ENCODE measurements around the gene QSOX2.

QSOX2 gene

GRCh38 chr9:136180586-136180985, 65.0 kb downstream of the QSOX2 start:
- no peaks in the 10 kb centered on the region for H3F3A ChIP-seq (ENCODE audit: insufficient read depth, low read length)
- no peaks in the 10 kb centered on the region for H3K36me3 ChIP-seq (ENCODE audit: insufficient read depth, low read length)

GRCh38 chr9:136179761-136180160, 65.9 kb downstream of the QSOX2 start:
- no peak overlapping the region for H3K9ac ChIP-seq (ENCODE audit: low read length)
- 0 out of 2 replicates have a peak, but pooled peaks cover 4% of the 10 kb centered on the region for H3K27me3 ChIP-seq (ENCODE audit: insufficient read depth, low read length)

More at GRCh38 chr9:136180586-136180985, 65.0 kb downstream of the QSOX2 start:
- no peaks in the 10 kb centered on the region for H3K79me2 ChIP-seq (ENCODE audit: insufficient read depth, low read length)
- H3K27me3 ChIP-seq (ENCODE audit: insufficient read depth, low read length): peaks cover 7% of the 10 kb centered on the region; the same call in 1 of the 2 replicates
- H4K20me1 ChIP-seq (ENCODE audit: insufficient read depth, low read length): no peaks in the 10 kb centered on the region
- H3K9ac ChIP-seq (ENCODE audit: low read length): no peak overlapping the region
- no peak overlapping the region for H3K4me2 ChIP-seq (ENCODE audit: low read length)
- no peak overlapping the region for H2AFZ ChIP-seq (ENCODE audit: low read length)
- no peak overlapping the region for H3K4me3 ChIP-seq (ENCODE audit: low read depth, low read length, poor library complexity, severe bottlenecking)
- no peaks in the 10 kb centered on the region for H3K9me2 ChIP-seq (ENCODE audit: low read depth, low read length)
- no peak for TF ChIP-seq EZH2 (IDR thresholded peaks at IDR 0.05; ENCODE audit: borderline replicate concordance, low read length)
- no peak for TF ChIP-seq CTCF (IDR thresholded peaks at IDR 0.05; ENCODE audit: low read length)
- no peak overlapping the region for H3K27ac ChIP-seq (ENCODE audit: low read depth, low read length, poor library complexity, severe bottlenecking)
- no peaks in the 10 kb centered on the region for H3K4me1 ChIP-seq (ENCODE audit: insufficient read depth, low read length, severe bottlenecking)
- H3K9me3 ChIP-seq (ENCODE audit: low read length): no peaks in the 10 kb centered on the region

GRCh38 chr9:136179101-136179616, 66.5 kb downstream of the QSOX2 start:
- H3K27me3 ChIP-seq (ENCODE audit: insufficient read depth, low read length): 0 out of 2 replicates have a peak, but pooled peaks cover 4% of the 10 kb centered on the region
- H3K79me2 ChIP-seq (ENCODE audit: insufficient read depth, low read length): no peaks in the 10 kb centered on the region
- no peaks in the 10 kb centered on the region for H4K20me1 ChIP-seq (ENCODE audit: insufficient read depth, low read length)
- H3K36me3 ChIP-seq (ENCODE audit: insufficient read depth, low read length): no peaks in the 10 kb centered on the region
- TF ChIP-seq EZH2 (IDR thresholded peaks at IDR 0.05; ENCODE audit: borderline replicate concordance, low read length) (no peak), CTCF (IDR thresholded peaks at IDR 0.05; ENCODE audit: low read length) (no peak)
- no peaks in the 10 kb centered on the region for H3K9me3 ChIP-seq (ENCODE audit: low read length)
- no peak overlapping the region for H3K27ac ChIP-seq (ENCODE audit: low read depth, low read length, poor library complexity, severe bottlenecking)
- H2AFZ ChIP-seq (ENCODE audit: low read length): no peak overlapping the region
- H3K4me2 ChIP-seq (ENCODE audit: low read length): no peak overlapping the region
- H3K9ac ChIP-seq (ENCODE audit: low read length): no peak overlapping the region
- H3K4me1 ChIP-seq (ENCODE audit: insufficient read depth, low read length, severe bottlenecking): no peaks in the 10 kb centered on the region
- no peak overlapping the region for H3K4me3 ChIP-seq (ENCODE audit: low read depth, low read length, poor library complexity, severe bottlenecking)
- no peaks in the 10 kb centered on the region for H3K9me2 ChIP-seq (ENCODE audit: low read depth, low read length)
- no peaks in the 10 kb centered on the region for H3F3A ChIP-seq (ENCODE audit: insufficient read depth, low read length)

More at GRCh38 chr9:136179761-136180160, 65.9 kb downstream of the QSOX2 start:
- Histone ChIP-seq H3K4me3 (ENCODE audit: low read depth, low read length, poor library complexity, severe bottlenecking) (no peak overlapping the region), H3F3A (ENCODE audit: insufficient read depth, low read length) (no peaks in the 10 kb centered on the region), H3K4me2 (ENCODE audit: low read length) (no peak overlapping the region), H3K36me3 (ENCODE audit: insufficient read depth, low read length) (no peaks in the 10 kb centered on the region), H4K20me1 (ENCODE audit: insufficient read depth, low read length) (no peaks in the 10 kb centered on the region), H3K9me2 (ENCODE audit: low read depth, low read length) (no peaks in the 10 kb centered on the region), H2AFZ (ENCODE audit: low read length) (no peak overlapping the region), H3K4me1 (ENCODE audit: insufficient read depth, low read length, severe bottlenecking) (no peaks in the 10 kb centered on the region), H3K79me2 (ENCODE audit: insufficient read depth, low read length) (no peaks in the 10 kb centered on the region), H3K27ac (ENCODE audit: low read depth, low read length, poor library complexity, severe bottlenecking) (no peak overlapping the region), H3K9me3 (ENCODE audit: low read length) (no peaks in the 10 kb centered on the region)
- TF ChIP-seq EZH2 (IDR thresholded peaks at IDR 0.05; ENCODE audit: borderline replicate concordance, low read length): no peak
- no peak for TF ChIP-seq CTCF (IDR thresholded peaks at IDR 0.05; ENCODE audit: low read length)
